ENCODE data around the gene RALGPS2.
"Not testable (repeated sequence)": the region's sequence is repeated elsewhere in the genome, so short reads cannot be mapped to it uniquely, and the experiment has no call there.

RALGPS2 gene

DNA sequence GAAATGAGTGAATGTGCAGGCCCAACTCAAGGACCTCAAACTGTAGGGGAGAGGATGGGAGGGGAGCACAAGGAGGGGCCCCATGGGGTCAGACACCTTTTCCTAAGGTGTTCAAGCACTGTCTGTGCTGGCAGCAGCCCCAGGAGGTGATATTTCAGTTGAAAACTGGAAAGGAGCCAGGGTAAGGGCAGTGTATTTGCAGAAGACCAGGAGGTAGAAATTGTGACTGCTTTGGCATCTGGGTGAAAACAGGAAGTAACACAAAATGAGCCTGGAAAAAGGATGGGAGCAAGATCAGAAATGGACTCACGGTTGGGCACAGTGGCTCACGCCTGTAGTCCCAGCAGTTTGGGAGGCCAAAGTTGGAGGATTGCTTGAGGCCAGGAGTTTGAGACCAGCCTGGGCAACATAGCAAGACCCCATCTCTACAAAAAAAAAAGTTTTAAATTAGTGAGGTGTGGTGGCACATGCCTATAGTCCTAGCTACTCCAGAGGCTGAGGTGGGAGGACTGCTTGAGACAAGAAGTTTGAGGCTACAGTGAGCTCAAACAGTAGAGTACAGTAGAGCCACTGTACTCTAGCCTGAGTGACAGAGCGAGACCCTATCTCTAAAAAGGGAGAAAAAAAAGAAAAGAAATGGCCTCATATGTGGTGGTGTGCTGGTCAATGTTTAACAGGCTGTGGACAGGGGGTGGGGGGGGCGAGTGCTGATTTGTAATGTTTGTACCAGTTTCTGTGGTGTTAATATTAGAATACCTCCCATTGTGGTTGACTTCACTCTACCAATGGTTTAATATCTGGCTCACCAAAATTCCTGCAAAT is 222.0 kb downstream of the RALGPS2 start:
- no peak for DNase-seq

GRCh38 chr1:178947677-178947981 is 222.6 kb downstream of the RALGPS2 start:
- DNase-seq: no peak

DNA sequence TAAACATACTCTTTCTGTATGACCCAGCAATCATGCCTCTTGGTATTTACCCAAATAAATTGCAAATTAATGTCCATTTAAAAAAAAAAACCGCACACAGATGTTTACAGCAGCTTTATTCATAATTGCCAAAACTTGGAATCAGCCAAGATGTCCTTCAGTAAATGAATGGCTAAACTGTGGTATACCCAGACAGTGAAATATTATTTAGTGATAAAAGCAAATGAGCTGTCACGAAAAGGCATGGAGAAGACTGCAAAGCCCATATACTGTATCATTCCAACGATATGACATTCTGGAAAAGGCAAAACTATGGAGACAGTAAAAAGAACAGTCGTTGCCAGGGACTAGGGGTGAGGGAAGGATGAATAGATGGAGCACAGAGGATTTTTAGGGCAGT is 223.6 kb downstream of the RALGPS2 start:
- DNase-seq: no peak

DNA sequence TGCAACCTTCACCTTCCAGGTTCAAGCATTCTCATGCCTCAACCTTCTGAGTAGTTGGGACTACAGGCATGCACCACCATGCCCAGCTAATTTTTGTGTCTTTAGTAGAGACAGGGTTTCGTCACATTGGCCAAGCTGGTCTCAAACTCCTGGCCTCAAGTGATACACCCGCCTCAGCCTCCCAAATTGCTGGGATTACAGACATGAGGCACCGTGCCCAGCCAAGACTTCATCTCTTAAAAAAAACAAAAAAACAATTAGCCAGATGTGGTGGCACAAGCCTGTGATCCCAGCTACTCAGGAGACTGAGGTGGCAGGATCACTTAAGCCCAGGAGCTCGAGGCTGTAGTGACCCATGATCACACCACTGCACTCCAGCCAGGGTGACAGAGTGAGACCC is 224.8 kb downstream of the RALGPS2 start:
- DNase-seq: not testable (repeated sequence)

DNA sequence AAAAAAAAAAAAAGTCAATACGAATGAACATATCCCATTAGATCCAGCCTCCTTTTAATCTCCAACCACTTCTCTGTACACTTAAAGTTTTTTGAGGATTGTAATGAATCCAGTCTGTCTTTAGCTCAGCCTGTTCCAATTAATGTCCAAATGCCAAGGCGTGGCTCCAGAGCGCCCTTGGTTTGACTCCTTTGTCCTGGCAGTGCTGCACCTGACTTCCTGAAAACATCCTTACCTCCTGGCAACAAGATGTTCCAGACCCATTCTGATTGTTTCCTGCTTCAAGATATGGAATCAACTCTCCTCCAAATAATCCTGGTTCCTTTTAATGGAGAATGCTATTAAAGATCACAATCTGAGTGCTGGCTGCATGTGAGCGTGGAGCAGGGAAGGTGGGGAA is 226.6 kb downstream of the RALGPS2 start:
- no peak for DNase-seq

DNA sequence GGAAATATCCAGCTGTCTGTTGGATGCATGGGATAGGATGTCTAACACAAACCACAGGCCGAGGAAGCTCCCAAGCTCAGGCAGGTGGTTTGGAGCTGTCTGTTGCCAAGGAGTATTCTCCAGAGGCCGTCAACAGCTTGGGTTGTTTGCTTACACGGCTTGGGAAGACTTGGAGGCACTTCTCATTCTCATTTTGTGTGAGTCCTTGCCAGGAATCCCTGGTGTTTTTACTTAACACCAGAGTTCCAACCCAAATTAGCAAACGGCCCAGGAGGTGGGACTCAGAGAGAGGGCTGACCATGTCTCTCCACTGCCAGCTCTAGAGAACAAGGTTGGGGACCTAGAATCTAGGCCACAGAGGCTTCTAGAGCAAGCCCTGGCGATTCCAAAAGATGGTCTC is 228.0 kb downstream of the RALGPS2 start:
- no peak for DNase-seq

GRCh38 chr1:178953538-178954324 is 228.7 kb downstream of the RALGPS2 start:
- DNase-seq: no peak

DNA sequence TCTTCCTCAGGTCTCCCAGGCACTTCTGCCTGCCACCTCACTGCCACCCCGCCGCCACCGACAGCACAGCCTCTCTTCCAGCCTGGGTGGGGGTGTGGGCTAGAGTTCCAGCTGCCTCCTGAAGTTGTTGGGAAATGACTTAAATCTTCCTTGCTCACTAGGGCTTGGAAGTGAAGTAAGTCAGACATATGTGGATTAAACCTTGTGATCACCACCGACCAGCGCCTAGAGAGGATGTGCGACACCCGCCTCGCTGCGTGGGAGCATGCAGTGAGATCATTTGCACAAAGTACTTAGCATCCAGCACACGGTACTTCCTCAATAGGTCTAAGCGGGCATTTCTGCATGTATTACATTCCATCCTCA is 229.3 kb downstream of the RALGPS2 start:
- no peak for DNase-seq

- DNase-seq: no peak
These were observed 229.9 kb downstream of the RALGPS2 start for GRCh38 chr1:178954937-178955336.

DNA sequence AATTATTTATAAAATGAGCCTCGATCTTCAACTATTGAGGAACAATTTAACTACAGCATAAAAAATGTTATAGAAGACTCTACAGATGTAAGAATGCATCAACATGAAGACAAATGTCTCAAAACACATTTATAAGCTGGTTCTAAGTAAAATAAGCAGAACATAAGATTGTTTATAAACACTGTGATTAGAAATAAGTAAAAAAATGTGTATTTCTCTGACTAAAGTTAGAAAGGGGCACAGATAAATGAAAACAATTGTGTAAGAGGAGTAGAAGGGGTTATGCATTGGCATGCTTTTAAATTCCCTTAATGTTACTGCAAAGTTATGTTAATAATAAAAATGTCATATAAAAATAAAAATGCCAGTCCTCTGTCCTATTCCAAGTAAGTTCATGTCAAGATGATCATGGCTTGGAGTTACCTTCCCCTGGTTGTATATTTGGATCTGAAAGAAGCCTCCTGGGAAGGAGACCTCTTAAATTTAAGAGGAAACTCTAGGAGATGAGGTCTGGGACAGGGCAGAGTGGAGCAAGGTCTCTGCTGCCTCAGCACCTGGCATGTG is 230.4 kb downstream of the RALGPS2 start:
- no peak for DNase-seq

DNA sequence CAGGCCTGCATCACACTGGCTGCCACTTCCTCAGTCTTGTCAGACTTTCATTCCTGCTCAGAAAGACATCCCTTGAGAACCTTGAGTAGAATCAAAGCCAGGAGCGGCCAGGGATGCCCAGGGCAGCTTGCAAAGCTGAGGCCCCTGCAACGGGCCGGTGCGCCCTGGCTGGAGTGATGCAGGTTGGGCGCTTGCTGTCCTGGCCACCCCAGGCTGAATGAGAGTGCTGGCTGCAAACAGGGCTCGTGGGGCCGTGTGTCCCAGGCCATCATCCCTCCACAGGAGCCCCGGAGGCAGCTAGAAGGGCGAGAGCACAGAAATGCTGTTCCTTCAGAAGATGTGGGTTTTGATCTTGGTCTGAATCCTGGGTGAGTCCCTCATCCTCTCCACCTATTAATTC is 233.4 kb downstream of the RALGPS2 start:
- DNase-seq: no peak

GRCh38 chr1:178959543-178960460 is 234.8 kb downstream of the RALGPS2 start:
- DNase-seq: no peak

- DNase-seq: no peak
These were observed 235.6 kb downstream of the RALGPS2 start for GRCh38 chr1:178960482-178961240.

GRCh38 chr1:178961331-178961730 is 236.3 kb downstream of the RALGPS2 start:
- DNase-seq: no peak

GRCh38 chr1:178961868-178962267 is 236.8 kb downstream of the RALGPS2 start:
- DNase-seq: no peak

DNA sequence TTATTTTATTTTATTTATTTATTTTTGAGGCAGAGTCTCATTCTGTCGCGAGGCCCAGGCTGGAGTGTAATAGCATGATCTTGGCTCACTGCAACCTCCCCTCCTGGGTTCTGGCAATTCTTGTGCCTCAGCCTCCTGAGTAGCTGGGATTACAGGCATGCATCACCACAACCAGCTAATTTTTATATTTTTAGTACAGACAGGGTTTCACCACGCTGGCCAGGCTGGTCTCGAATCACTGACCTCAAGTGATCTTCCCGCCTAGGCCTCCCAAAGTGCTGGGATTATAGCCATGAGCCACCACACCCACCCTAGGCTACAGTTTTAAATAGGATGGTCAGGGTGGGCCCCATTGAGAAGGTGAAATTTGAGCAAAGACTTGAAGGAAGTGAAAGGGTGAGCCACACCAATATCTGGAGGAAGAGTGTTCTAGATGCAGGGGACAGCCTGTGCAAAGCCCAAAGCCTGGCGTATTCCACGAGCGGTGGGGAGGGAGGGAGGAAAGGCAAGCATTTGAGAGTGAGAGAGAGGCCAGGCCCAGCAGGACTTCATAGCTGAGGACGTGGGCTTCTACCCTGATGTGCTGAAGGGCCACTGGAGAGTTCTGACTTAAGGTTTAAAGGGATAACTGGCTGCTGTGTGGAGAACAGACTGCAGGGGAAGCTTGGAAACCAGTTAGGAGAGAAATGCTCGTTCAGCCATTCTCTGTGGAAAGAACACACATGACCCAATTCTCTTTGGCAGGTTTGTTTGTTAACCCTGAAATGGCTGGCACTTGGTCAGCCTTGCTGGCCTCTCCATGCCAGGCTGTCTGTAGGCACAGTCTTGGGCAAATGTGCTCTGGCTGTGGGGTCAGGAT is 238.0 kb downstream of the RALGPS2 start:
- no peak for DNase-seq

GRCh38 chr1:178964469-178965330 is 239.7 kb downstream of the RALGPS2 start:
- DNase-seq: no peak

- DNase-seq: no peak
These were observed 241.3 kb downstream of the RALGPS2 start for GRCh38 chr1:178966312-178966711.

GRCh38 chr1:178969226-178969987 is 244.4 kb downstream of the RALGPS2 start:
- no peak for DNase-seq

Data from activated effector memory CD4-positive, alpha-beta T cell treated with Interleukin-2 at 50 U/mL for 16 hours (primary cell).